ENCODE data around the gene SAMM50. TPM values are rescaled to one million over a fixed set of nuclear protein-coding genes. Genes with fewer than 3 reads are reported as not detected.

The SAMM50 gene
- total RNA-seq, 1 donor, result 37.6 TPM

DNA sequence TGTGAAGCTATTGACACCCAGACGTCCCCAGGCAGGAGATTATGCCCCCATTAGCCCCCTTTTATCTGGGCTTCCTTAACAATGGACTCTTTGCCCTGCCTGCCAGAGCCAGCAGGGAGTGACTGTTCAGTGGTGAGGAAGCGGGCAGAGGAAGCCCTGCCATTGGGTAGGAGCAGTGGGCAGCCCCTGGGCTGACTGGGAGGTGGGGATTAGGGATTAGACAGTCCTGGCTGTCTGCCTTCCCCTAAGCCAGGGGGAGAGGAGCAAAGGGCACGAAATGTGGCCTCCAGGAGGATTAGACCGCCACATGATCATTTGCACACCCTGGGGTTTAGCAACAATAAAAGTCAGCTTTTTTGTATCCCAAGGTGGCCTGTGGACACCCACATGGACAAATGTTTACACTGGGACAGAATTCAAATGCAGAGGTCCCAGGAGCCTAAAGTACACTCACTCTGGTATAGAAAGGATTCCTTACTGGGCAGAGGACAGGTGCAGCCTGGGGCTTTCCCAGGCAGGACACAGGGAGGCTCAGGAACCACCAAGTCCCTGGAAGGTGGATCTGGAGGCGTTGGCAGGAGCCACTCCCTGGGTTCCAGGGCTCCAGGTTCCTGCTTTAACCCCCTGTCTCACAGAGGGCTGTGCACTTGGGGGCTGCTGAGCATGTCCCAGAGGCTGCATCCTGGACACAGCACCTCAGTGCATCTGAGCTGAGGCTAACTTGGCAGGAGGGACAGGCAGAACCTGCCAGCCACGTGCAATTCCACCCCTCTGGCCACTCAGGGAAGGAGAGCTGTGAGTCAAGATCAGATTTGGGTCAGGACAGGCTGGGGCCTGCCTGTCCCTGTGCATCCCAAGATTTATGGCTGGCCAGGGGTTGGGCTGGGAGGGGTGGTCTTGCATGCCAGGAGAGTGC lies 29.6 kb upstream of the SAMM50 start:
- TF ChIP-seq, protein P1, sequence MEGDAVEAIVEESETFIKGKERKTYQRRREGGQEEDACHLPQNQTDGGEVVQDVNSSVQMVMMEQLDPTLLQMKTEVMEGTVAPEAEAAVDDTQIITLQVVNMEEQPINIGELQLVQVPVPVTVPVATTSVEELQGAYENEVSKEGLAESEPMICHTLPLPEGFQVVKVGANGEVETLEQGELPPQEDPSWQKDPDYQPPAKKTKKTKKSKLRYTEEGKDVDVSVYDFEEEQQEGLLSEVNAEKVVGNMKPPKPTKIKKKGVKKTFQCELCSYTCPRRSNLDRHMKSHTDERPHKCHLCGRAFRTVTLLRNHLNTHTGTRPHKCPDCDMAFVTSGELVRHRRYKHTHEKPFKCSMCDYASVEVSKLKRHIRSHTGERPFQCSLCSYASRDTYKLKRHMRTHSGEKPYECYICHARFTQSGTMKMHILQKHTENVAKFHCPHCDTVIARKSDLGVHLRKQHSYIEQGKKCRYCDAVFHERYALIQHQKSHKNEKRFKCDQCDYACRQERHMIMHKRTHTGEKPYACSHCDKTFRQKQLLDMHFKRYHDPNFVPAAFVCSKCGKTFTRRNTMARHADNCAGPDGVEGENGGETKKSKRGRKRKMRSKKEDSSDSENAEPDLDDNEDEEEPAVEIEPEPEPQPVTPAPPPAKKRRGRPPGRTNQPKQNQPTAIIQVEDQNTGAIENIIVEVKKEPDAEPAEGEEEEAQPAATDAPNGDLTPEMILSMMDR (IDR thresholded peaks at IDR 0.05; ENCODE audit: insufficient read depth, low read depth, low read length), result no peak
- H3K4me3 ChIP-seq (ENCODE audit: low read depth, low read length), result no peak overlapping the region
- peak; percentile 48 for DNase-seq (ENCODE audit: low read depth)

DNA sequence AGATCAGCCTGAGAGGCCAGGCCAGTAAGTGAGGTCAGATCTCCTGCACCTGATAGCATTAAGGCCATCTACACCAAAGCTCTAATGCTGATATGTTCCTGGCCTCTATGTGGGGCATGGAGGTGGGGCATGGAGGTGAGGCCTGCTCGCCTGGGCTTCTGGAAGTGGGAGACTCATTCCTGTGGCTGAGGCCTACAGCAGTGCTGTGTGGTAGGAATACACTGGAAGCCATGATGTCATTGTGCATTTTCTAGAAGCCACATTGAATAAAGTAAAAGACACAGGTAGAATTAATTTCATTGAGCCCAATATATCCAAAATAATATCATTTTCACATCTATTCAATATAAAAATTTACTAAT lies 28.9 kb upstream of the SAMM50 start:
- H3K4me3 ChIP-seq (ENCODE audit: low read depth, low read length), result no peak overlapping the region
- TF ChIP-seq, protein P1 (IDR thresholded peaks at IDR 0.05; ENCODE audit: insufficient read depth, low read depth, low read length), result no peak
- DNase-seq (ENCODE audit: low read depth), result no peak

- no peak for DNase-seq (ENCODE audit: low read depth)
- TF ChIP-seq, protein P1 (IDR thresholded peaks at IDR 0.05; ENCODE audit: insufficient read depth, low read depth, low read length), result no peak
- no peak overlapping the region for H3K4me3 ChIP-seq (ENCODE audit: low read depth, low read length)
Measured at GRCh38 chr22:43928468-43928867, 26.8 kb upstream of the SAMM50 start.

- TF ChIP-seq, protein P1 (IDR thresholded peaks at IDR 0.05; ENCODE audit: insufficient read depth, low read depth, low read length), result no peak
- H3K4me3 ChIP-seq (ENCODE audit: low read depth, low read length), result no peak overlapping the region
- DNase-seq (ENCODE audit: low read depth), result no peak
Measured at GRCh38 chr22:43928908-43929307, 26.3 kb upstream of the SAMM50 start.

DNA sequence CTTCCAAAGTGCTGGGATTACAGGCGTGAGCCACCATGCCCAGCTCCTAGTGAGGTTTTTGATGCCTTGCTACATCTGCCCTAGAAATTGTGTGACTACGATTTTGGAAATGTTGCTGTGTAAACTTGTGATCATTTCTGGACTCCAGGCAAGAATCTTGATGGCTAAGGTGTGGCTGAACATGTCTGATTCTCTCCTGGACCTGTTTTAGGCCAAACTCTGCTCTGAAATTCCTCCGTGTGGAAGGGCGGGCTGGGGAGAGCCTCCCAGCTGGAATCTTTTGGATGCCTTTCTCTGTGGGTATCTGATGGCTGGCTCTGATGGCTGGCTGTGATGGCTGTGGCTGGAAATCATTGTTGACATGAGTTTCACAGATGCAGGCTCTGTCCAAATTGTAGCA lies 23.5 kb upstream of the SAMM50 start:
- no peak for DNase-seq (ENCODE audit: low read depth)
- TF ChIP-seq, protein P1 (IDR thresholded peaks at IDR 0.05; ENCODE audit: insufficient read depth, low read depth, low read length), result no peak
- no peak overlapping the region for H3K4me3 ChIP-seq (ENCODE audit: low read depth, low read length)

GRCh38 chr22:43941449-43941848 lies 13.8 kb upstream of the SAMM50 start:
- no peak overlapping the region for H3K4me3 ChIP-seq (ENCODE audit: low read depth, low read length)
- TF ChIP-seq, protein P1 (IDR thresholded peaks at IDR 0.05; ENCODE audit: insufficient read depth, low read depth, low read length), result no peak
- DNase-seq (ENCODE audit: low read depth), result no peak

All from fibroblast of villous mesenchyme (primary cell).